ENCODE results near the gene KCNMA1.

KCNMA1 gene

DNA sequence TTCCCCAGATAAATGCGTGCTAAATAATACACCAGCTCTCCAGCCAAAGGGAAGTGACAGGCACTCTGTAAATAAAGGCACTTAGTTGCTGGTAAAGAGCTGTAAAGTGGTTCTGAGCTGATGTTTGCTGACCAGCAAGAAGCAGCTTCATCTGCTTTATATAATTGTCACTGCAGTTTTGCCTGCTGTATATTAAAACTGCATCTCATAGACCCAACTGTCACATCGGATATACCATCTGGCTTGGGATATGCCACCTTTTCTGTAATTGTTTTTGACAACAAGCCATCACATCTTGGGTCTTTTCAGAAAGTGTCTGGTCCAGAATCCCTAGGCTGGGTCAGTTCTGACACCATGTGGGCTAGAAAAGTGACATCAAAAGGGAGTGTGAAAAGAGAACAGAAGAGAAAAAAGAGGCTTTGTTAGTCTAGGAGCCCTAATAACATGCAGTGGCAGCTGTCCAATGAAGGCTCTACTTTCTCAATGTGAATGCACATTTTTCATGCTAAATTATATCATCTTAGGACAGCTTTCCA, 697.6 kb downstream of the KCNMA1 start:
- DNase-seq (ENCODE audit: low spot score), result no peak

DNA sequence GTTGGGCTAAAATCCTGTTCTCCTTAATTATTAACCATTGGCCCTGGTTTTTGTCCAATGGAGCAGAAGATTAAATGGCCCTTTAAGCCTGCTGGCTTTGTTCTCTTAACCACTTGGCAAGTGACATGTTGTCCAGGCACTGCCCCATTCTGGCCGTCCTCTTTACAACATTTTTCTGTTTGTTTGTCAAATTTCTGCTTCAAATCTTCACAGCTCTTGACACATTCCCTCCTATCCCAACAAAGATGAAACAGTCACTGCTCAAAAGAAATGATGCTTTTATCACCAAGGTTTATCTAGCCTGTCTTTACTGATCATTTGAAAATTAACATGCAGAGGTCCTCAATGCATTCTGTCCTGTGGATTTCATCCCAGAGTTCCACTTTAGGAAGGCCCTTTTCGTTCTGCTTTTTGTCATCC, 700.4 kb downstream of the KCNMA1 start:
- DNase-seq (ENCODE audit: low spot score), result no peak

DNA sequence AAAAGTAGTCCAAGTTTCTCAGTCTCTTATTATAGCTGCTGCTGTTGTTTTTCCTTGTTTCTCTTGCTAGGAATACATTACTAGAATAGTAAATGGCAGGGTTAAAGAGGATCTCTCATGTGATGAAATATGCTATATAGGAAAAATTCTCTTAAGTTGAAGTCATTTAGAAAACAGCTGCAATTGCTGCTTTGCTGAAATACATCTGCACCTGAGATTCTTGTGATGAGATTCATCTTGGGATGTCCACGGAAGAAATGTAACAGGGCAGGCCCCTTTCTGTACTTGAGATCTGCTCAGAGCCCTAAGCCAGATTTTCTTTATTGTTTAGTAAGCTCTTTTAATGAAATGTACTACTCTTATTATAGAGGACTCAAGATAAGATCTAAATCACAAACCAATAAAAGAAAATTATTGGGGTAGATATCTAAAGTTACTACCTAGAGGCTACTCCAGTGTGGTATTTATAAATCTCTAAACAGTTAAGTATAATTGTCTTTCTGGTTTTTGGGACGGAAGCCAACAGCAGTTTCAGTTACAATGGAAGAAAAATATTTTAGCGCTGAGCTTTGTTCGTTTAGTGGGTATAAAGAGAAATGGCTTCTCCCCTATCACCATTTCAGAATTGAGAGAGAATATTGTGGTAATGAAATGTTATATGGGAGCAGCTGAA, 701.5 kb downstream of the KCNMA1 start:
- no peak for DNase-seq (ENCODE audit: low spot score)

DNA sequence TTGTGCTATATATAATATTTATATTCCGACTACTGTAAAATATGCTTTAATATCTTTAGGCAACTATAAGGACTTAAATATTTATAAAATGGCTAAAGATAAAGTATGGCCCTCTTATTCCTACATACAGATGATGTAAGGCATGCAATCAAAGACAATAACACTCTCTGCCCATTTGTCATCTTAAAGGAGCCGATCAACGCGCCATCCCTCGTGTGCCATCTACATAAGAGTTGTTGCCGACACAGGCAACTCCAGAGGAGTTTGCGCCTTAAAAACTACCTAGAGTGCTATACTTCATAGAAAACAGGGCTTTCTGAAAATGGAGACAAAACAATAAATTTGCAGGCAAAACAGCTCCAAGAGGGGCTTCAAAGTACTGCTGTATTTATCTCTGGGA, 709.0 kb downstream of the KCNMA1 start:
- DNase-seq (ENCODE audit: low spot score), result no peak

DNA sequence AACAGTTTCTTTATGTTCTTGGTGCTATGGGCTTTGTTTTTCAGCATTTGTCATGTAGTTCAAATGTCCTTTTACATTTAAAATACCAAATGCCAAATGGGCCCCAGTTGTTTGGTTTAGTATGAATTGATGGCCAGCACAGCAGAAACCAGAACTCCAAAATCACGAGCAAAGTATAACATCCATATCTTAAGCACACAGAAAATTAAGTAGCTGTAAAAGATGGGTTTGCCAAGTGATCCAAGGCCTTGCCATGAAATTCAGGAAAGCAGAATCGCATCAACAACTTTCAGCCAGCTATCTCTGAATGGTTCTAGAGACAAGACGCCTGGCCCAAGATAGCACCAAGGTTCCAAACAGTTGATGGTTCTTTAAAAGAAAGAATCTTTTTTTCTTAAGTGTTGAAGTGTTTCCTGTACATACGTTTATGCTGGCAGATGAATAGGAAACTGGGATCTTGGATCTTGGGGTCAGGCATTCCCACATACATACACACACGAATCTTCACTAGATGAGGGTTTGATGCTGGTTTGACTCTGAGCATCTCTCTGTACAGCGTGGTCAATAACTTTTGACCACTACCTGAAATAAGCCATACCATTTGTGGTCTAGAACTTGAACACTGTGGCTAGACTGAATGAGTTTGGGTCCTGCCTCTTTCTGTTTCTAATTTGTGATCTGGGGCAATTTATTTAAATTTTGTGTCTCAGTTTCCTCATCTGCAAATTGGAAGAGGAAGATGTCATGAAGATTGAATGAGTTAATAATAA, 711.8 kb downstream of the KCNMA1 start:
- DNase-seq (ENCODE audit: low spot score), result no peak

DNA sequence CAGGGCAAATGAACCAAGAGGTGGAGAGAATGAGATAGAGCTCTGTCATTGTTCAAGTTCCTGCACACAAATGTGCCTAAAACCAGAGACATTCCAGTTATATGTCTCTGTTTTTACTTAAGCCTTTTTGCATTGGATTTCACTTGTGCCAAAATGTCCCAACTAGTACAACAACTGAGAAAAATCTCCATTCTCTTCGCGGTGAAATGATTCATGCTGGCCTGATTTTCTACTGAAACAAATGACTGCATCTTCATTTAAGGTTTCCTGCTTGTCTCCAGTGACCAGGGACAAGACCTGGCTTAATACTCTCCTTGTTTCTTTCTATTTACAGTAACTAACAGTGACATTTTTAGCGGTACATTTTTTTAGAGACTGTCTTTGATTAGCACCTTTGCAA, 714.9 kb downstream of the KCNMA1 start:
- no peak for DNase-seq (ENCODE audit: low spot score)

DNA sequence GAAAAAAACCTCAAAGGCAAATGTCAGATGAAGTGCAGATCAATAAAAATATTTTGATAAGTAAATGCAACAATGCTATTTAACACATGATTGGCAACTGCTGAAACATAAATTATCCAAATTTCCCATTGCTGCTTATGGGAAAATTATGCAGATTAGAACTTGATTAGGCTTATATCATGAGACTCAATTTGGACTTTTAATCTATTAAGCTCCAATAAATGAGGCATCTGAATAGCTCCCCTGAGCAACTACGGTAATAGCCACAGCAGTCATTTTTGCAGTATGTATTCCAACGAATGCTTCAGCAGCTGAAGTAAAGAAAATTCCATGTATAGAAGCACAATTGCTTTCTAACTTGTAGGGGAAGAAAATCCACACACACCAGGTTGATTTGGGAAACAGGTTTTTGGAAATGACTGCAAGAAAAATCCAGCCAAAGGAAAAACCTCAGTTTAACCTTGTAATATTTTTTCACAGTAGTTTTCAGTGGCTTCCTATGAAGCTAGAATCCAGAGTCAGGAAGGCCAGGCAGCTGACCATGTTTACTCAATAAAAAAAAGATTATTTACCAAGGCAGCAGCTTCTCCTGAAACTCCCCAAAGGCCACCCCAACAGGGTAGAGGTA, 716.1 kb downstream of the KCNMA1 start:
- DNase-seq (ENCODE audit: low spot score), result no peak

DNA sequence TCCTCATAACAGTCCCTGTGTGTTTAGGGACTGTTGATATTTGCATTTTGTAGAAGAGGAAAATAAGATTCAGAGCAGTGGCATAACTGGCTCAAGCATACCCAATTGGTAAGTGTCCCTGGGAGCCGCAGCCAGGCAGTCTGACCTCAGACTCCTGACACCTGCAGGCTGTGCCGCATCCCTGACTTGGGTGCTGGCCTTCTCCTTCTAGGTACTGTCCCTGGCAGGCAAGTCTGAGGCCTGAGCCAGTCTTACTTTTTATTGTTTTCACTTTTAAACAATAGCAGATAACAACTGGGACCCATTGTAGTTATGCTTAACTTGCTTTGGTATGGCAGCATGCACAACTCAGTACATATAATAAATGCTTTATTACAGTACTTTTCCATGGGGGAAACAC, 717.0 kb downstream of the KCNMA1 start:
- DNase-seq (ENCODE audit: low spot score), result no peak

DNA sequence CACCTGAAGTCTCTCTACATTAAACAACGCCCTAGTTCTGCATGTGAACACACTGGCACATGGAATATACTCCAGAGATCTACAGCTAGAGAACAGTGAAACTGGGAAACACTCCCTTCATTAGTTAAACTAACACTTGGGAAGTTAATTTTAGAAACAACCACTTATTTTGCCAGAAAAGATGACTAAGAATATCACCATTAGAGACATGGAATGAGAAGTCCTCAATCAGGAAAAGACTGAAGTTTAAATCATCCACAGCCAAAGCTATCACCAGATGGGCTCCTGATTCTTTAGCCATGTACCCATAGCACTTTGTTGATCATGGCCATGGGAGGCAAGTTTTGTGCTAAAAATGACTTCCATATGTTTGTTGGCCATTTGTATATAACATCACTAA, 719.5 kb downstream of the KCNMA1 start:
- no peak for DNase-seq (ENCODE audit: low spot score)

DNA sequence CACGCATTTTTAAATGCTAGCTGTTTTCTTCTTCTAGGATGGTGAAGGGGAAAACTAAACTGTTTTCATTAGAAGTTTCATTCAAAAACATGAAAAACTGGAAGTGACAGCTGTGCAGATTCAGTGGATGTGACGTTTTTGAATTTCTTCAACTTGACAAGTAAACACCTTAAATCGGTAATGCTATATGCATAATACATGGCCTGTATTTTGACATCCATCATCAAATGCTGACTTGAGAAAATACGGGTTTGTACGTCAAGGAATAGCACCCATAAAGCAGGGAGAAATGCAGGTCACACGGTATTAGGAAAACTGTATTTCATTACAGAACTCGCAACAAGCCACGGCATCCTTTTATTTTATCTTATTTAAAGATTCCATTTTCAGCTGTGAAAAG, 720.5 kb downstream of the KCNMA1 start:
- no peak for DNase-seq (ENCODE audit: low spot score)

DNA sequence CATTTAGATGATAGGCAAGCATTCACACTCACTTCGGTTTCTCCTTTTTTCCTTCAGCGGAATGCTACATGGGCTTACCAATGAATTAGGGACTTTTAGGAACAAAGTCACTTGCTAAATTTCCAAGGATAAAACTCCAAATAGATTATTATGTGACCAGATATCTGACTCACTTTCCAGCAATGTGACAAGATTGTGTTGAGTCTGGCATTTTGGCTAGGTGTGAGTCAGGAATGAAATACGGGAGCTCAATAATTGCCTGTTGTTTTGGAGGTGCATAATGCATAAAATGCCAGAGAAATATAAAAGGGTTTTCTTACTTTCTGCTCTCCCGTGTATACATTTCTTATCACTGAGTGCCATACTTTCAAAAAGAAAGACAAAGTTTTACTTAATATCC, 721.1 kb downstream of the KCNMA1 start:
- no peak for DNase-seq (ENCODE audit: low spot score)

DNA sequence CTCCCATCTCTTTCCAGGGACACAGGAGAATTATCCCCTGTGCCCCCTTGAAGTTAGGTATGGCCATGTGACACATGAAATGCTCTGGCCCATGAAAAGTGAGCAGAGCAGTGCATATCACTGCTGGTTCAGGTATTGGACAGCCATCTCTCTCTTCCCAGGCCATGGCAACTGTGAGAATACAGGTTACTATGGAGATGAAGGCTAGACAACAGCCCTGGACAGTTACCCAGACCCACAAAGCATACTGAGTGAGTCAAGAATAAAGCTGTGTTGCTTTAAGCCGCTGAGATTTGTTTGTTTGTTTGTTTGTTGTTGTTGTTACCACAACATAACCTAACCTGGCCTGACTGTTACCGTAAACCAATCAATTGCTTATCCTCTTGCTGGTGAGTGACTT, 722.3 kb downstream of the KCNMA1 start:
- no peak for DNase-seq (ENCODE audit: low spot score)

DNA sequence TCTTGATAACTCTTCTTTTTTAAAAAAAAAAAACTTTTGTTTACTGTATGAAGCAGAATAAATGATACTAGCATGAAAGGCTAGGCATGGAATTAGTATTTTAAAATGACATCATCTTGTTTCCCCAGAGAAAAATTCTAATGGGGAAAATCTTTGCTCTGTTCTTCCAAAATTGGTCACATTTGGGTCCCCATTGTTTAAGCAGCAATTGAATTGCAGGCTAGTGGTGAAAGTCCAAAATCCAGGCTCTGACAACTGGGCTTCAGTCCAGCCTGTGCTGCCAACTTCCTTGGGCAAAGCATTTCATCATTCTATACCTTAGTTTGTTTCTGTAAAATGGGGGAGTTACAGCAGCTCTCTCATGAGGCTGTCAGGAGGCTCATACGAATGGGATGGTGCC, 726.4 kb downstream of the KCNMA1 start:
- no peak for DNase-seq (ENCODE audit: low spot score)

DNA sequence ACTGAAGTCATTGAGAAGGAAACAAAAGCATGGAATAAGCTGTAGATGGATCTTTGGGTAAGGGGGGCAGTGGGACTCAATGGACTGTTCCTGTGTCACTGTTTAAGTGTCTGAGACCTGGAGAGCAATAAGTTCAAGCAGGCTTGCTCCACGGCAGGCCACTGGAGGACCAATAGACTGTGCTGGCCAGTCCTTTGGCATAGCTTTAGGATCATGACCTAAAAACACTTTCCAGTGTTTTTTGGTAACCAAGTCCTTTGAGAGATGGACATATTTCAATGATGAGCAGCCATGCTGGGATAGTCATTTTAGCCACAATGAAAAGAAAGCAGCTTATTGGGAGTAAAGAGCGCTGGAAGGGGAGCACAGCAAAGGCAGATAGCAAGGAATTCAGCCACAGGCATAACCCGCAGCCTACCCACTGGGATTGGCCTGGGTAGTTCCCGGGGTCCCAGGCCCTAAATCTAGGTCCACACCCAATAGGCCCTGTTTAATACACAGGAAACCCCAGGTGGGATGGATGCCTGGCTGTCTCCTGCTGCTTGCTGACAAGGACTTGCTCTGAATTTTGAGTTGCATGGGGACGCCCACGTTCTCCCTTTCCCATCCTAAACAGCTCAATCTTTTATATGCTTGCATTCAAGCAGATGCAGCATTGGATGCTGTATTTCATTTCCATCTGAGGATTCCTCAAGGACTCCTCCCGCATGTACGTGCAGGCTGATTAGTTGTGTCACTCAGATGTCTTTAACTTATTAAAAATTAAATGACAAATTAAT, 727.2 kb downstream of the KCNMA1 start:
- DNase-seq (ENCODE audit: low spot score), result no peak

DNA sequence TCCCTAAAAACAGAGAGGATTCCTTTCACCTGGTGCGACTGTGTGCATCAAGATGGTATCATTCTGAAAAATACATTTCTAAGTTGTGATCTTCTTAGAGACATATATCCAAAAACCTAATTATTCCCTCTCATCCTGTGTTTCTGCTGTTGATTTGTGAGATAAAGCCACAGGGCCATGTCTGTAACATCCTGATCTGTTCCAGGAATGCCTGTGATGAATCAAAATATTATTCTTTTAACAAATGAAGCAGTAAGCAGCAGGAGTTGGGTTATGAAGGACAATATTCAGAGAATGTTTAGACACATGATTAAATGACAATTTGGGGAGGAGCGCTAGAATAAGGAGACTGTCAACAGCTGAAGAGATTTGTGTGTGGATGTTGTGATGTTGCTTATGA, 731.4 kb downstream of the KCNMA1 start:
- no peak for DNase-seq (ENCODE audit: low spot score)

DNA sequence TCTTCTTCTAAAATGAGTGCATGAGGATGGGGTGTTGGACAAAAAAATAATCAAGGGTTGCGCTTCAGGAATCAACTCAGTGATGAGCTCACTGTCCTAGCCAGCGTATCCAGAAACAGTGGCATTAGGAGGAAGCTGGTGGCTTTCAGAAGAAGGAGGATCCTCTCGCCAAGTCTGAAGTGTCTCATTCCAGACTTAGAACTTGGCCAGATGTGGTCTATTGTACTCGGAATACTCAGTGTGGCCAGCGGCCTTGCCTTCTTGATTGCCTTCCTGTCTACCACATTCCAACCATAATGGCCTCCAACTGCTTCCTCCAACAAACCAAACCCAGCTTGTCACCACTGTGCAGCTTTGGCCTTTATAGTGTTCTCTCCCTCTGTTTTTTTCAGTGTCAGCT, 732.4 kb downstream of the KCNMA1 start:
- no peak for DNase-seq (ENCODE audit: low spot score)

DNA sequence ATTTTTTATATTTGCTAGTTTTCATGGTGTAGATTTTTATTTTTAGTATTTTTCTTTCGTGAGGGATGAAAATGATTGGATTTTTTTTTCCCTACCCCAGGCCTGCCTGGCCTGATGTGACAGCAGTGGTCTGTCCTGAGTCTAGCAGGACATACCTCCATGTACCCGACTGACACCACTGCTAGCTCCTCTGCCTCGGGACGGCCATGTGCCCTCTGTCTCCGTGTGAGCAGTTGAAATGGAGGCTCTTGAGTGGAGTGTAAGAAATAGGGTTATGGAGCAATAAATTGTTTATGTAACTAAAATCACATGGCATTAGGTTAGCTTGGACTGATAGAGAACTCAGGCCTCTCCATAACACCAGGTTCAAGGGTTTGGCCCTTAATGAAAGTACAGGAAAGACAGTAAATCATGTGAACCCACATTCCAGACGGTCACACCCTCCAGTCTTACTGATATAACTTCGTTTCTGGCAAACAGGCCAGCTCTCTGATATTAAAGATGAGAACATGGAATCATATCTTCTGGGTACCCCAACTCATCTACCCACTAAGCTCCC, 734.1 kb downstream of the KCNMA1 start:
- DNase-seq (ENCODE audit: low spot score), result no peak

DNA sequence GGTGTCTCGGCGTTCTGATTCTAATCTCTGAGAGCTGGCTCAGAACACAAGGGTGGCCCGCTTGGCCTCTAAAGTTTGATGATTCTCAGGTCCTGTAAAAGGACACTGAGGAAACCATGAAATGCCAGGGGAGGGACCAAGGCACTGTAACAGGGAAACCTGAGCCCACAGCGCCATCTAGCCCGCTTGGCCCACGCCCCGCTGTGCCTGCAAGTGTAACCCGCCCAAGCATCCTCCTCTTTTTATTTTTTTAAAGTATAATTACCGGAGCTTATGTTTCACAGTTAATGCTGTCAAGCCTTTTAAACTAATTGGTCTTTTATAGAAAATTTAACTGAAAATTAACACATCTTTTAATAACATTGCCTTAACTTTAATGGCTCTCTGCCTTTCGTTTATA, 734.7 kb downstream of the KCNMA1 start:
- no peak for DNase-seq (ENCODE audit: low spot score)

DNA sequence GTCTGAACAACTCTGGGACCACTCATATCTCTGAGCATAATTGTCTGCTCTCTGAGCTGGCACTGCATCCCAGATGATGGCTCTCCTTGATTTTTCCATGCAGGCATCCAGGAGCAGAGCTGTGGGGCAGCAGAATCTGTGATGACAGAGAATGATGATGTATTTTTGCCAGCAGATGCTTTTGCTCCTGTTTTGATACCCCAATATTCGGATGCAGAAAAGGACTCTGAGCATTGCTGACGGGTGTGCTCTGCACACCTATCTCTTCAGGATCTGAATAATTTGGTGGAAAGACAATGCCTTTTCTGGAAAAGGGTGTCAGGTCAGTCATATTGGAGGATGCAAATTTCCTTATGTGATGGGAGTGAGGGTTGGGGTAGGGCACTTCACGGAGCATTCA, 735.9 kb downstream of the KCNMA1 start:
- DNase-seq (ENCODE audit: low spot score), result no peak

DNA sequence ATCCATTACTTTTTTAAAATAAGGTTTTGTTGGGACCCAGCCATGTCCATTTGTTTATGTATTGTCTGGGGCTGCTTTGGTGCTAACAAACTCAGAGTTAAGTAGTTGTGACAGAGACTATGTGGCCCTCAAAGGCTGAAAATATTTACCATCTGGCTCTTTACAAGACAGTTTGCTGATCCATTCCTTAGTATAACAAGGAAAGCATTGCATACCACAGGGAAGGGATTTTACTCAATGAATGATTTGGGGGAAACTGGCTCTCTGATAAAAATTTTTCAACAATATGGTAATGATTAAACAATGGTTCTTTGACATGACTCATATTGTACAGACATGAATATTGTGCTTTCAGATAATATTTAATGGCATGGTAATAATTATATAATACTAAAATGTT, 738.1 kb downstream of the KCNMA1 start:
- no peak for DNase-seq (ENCODE audit: low spot score)

DNA sequence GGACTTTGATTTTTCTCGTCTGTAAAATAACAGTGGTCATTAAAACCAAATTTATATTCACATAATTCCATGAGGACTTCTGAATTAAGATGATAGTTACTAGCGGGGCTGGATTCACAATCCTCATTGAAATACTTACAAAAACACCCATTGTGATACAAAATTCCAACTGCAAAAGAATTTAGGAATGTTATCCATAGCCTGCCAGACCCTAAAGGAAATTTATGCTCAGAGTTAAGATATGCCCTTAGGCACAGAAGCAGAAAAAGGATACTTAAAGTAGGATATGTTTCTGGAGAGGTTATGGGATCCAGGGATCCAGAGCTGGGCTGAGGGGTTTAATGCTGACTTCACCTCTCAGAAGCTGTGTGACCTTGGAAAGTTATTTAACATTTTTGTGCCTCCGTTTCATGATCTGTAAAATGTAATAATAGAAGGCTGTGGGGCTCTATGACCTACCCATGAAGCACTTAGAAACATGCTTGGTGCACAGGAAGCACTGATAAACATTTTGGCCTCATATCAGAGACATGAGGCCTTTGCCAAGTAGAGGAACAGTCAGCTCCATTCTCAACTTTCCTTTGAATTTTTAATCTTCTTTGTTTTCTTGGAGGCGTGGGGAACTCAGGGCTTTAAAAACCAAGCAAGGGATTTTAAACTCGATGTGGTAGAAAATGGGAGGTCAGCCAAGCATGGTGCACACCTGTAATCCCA, 744.7 kb downstream of the KCNMA1 start:
- no peak for DNase-seq (ENCODE audit: low spot score)

Data from CD4-positive, alpha-beta T cell treated with Interleukin-2 at 100 ng/mL for 4 hours (primary cell).